ENCODE measurements around the gene PEAK3.
A peak's percentile ranks its signal among the peaks of the same experiment; 100 is the strongest.

GRCh38 chr19:2274931-2275535, 6.9 kb downstream of the PEAK3 start:
- TF ChIP-seq CTCF (IDR thresholded peaks at IDR 0.05) (peak in 3 of 4 experiments; percentile 63 to 72 (median 72)), POLR2AphosphoS5 (IDR thresholded peaks at IDR 0.05) (peak; percentile 23), POLR2A (IDR thresholded peaks at IDR 0.05) (no peak), EP300 (IDR thresholded peaks at IDR 0.05) (no peak)
